Superior temporal gyrus (tissue), 1 donor: ENCODE data around the gene CHRM4.

Experiments used
- DNase-seq: peaks from one replicate; pipeline ENCODE4 v3.0.0-alpha.2; 2016; ENCODE audit errors: extremely low spot score

Gene CHRM4

GRCh38 chr11:46391578-46392420 lies at the start of gene CHRM4:
TSS of gene CHRM4 (minus strand) at chr11:46391776. CDS start at chr11:46386557, 5,219 bp downstream.
- no peak for DNase-seq

DNA sequence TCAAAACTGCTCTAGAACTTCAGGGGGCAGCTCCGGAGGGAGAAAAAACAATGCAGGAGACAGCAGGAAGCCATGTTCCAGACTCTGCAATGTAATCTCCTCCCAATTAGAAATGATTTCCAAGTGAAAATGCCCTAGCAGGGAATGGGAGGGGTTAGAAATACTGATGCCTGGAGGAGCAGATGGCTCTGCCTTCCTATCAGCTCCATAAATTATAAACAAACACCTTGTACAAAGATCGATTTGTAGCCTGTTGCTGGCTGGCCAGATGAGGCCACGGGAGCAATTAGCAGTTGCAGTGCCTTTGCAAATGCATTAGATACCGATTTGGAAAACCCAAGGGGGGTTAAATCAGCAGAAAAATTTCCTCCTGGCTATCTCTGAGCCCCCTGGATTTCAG lies 46.6 kb upstream of the CHRM4 start:
- no peak for DNase-seq

GRCh38 chr11:46437122-46437689 lies 45.6 kb upstream of the CHRM4 start:
- DNase-seq = no peak

DNA sequence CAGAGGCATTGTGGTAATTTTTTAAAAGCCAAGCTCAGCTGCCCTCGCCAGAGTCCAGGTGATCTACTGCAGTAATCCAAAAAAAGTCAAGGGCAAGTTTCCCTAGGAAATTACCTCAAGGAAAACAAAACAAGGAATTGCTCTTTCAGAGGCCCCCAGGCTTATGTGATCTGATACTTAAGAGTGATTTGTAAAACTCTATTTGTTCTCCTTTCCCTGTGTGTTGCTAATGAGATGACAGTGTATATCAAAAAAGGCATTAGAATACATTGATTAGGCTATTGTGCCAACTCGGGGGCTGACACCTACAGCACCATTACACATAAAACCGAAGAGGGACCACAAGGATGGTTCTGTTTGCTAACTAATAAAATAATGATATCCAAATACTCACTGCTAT lies 44.5 kb upstream of the CHRM4 start:
- DNase-seq = no peak

DNA sequence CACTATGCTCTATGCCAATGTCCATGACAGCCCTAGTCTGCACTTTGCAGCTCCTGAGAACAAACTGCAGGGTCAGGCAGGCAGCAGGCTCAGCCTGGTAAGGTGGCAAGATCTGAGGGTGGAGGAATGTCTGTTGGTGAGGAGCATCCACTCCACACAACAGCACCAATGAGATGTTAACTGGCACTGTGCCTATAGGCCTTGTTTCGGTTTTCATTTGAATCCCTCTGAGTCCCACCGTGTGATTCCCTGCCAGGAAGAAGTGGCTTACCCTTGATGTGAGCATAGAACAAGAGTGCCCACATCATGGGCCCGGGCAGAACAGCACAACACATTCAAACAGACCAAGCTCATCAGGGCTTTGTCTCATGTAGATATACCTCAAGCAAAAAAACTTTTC lies 44.1 kb upstream of the CHRM4 start:
- DNase-seq = no peak

GRCh38 chr11:46431211-46431610 lies 39.6 kb upstream of the CHRM4 start:
- DNase-seq = no peak

GRCh38 chr11:46429717-46430116 lies 38.1 kb upstream of the CHRM4 start:
- DNase-seq = no peak

DNA sequence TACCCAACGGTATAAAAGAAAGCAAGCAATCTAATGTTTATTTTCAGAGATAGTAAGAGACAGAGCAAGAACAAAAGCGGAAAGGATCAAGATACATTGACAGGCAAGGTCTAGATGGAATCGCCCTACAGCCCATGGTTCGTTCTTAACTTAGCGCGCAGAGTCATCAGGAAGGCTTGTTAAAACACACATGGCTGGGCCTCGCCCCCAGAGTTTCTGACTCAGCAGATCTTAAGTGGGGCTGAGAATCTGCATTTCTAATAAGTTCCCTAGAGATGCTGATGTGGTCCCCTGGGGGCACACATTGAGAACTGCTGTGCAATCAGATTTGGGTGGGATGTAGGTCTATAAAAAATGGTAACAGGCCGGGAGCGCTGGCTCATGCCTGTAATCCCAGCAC lies 35.8 kb upstream of the CHRM4 start:
- DNase-seq = no peak

DNA sequence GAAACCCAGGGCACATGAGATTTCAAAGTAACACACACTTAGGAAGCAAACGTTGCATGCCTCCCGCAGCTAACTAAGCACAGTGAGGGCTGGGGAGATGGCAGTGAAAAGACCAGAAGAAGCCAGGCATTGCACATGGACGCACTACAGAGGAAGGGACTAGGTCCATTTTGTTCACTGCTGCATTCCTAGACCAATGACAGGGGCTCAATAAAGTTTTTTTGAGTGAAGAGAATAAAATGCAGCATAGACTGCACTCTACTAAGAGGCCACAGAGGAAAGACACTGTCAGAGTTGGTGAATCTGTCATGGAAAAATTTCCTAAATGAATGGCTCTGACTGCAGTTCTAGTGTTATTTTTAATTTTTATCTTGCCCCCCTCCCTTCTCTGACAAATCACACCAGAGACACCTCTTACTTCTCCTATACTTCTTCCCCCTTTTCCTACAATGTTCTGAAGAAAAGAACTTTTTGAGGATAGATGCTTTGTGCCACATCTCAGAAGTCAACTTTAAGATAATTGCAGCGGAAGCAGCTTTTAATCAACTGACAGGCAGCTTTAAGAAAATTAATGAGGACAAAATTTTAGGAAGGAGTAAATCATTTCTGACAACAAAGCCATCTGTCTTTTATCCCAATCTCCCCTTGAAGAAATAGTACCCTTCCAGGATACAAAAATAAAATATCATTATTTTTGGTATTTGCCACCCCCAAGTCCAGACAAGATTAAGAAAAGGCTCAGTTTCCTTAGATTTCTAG lies 34.8 kb upstream of the CHRM4 start:
- no peak for DNase-seq

GRCh38 chr11:46422588-46422987 lies 31.0 kb upstream of the CHRM4 start:
- no peak for DNase-seq

DNA sequence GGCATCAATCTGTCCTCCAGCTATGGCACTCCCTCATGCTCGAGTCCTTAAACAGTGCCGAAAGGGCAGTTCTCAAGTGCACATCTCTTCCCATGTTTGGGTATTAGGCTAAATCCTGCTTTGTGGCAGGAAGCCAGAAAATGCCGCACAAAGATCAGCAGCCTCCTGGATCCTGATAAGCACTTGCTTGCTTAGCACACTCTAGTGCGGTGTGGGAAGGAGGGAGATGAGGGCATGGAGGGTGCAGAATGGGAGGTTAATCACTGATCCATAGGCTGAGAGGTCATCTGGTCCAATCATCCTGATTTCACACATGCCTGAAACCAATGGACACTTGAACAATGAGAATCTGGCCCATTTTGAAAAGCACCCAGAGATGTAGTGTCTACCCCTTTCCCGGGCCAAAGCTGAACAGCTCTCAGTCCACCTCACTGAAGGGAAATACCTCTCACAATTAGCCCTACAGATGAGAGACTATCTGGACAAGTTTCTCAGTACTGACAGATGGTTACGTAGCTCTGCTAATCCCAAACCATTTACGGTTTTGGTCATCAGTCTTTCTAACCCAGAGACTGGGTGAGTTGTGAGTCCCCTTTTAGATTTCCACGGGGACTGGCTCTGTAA lies 29.8 kb upstream of the CHRM4 start:
- DNase-seq = no peak

DNA sequence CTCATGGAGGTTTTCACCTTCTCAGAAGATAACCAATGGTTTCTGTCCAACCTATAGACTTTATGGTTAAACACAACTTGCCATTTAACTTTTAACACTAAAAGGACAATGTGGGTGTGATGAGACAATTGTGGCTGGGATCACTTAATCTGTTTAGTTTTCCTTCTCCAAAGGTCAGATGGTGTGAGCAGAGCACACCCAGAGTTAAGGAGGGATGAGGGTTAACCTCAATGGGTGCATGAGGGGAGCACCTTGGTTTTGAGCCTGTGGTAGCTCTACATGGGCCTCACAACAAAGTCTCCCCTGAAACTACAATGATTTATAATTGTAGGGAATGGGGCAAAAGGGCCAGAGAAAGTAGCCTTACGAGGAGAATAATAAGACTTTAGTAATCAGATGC lies 28.9 kb upstream of the CHRM4 start:
- DNase-seq = no peak

DNA sequence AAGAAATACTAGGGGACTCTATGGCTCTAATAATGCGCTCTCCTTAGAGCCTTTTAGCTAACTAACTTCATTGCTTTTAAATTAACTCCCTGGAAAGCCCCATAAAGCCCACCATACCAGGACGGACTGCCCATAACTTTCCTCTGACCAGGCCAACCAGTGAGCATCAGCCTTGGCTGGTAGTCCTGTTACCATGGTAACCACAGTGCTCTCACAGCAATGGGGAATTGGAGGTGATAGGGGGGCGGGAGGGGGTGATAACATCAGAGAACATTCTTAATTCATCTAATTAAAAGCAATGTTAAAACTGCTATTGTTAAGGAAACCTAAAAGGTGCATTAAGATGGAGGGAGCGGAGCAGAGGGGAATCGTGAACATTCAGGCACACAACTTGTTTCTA lies 27.2 kb upstream of the CHRM4 start:
- no peak for DNase-seq

GRCh38 chr11:46417711-46418110 lies 26.1 kb upstream of the CHRM4 start:
- no peak for DNase-seq

- DNase-seq = no peak
Measured at GRCh38 chr11:46414879-46415278, 23.3 kb upstream of the CHRM4 start.

DNA sequence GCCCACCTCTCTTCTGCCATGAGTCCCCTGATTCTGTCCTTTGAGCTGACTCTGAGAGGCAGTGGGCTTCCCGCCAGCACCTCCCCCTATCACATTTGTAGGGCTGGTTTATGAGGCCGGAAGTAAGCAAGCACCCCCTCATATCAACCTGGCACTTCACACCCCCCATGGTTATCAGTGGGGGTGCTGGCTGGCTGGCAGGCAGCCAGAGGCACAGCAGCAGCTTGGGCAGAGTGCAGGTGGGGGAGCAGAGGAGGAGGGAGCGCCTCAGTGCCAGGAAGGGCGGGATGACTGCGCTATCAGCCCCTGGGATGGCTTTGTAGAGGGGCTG lies 22.9 kb upstream of the CHRM4 start:
- no peak for DNase-seq

GRCh38 chr11:46413760-46414465 lies 22.3 kb upstream of the CHRM4 start:
- no peak for DNase-seq

DNA sequence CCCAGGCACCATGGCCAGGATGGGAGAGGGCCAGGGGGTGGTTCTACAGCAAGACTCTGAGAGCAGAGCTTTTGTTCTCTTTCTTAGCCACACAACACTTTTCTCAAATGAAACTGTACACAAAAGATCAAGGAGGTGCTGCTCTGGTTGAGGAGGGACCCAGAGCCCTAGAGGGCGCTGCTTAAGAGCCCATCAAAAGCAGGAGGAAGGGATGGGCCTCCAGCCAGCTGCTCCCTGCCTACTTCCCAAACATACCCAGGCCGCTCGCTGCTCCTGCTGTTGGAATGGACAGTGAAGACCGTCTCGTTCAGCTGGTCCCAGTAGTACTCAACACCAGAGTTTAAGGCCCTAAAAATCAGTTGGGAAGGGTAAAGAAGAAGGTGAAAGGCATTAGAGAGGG lies 18.4 kb upstream of the CHRM4 start:
- no peak for DNase-seq

DNA sequence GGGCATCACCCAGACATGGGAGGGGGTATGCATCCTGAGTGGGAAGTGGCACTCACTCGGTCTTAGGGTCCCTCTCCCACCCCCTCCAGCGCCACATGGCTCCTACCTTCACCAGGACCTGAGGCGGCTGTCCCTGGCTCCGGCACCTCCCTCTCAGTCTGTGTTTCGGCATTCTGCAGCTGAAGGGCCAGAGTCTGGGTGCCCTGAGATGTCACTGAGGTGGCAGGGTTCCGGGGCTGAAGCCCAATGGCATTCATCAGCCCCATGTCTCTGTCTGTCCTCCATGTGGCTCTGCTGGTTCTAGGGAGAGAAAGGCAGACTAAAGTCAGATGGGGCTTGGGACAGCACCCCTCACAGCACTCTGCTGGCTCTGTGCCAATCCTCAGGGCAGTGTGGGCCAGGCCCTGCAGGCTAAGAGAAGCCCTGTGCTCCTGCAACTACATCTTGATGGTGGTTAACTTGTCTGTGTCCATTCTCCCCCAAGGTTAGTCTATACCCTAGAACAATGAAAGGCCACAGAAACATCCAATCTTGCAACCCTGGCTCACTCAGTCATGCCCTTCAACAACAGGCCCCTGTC lies 16.9 kb upstream of the CHRM4 start:
- no peak for DNase-seq

GRCh38 chr11:46407635-46408034 lies 16.1 kb upstream of the CHRM4 start:
- DNase-seq = no peak

- no peak for DNase-seq
Measured at GRCh38 chr11:46404476-46405017, 13.0 kb upstream of the CHRM4 start.
